HCT116 (cell line): ENCODE results near the gene NIT2.

ENCODE experiments used
- POLR2A ChIP-seq: IDR thresholded peaks from 2 replicates; pipeline ENCODE4 v1.7.0; 2011; ENCODE audit warnings: borderline replicate concordance; ENCODE audit not compliant: insufficient read depth, insufficient read length; ENCODE audit errors: extremely low read depth
- POLR2AphosphoS5 ChIP-seq: IDR thresholded peaks from 2 replicates; pipeline ENCODE4 v1.6.1; 2011; ENCODE audit warnings: mild to moderate bottlenecking, low read depth, low read length, moderate library complexity
- TF ChIP-seq, protein P1 (sequence below): IDR thresholded peaks from 2 replicates; pipeline ENCODE4 v1.6.1; 2012; ENCODE audit warnings: low read depth

DNA sequence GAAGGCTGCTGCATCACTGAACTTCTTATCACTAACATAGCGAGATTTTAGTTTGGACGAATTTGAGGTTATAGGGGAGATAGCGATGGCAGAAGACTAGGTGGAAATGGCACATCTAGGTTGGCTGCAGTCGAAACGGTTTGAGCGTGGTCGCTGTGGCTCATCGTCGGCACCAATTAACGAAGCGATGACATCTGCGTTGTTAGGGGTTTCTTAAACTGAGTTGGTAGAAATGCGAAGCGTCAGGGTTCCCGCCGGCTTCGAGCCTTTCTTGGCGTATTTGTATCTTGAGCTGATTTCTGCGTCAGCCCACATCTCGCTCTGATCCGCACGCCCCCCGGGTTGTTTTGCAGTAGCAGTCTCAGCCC is 67.1 kb downstream of the NIT2 start:
- TF ChIP-seq, protein P1, sequence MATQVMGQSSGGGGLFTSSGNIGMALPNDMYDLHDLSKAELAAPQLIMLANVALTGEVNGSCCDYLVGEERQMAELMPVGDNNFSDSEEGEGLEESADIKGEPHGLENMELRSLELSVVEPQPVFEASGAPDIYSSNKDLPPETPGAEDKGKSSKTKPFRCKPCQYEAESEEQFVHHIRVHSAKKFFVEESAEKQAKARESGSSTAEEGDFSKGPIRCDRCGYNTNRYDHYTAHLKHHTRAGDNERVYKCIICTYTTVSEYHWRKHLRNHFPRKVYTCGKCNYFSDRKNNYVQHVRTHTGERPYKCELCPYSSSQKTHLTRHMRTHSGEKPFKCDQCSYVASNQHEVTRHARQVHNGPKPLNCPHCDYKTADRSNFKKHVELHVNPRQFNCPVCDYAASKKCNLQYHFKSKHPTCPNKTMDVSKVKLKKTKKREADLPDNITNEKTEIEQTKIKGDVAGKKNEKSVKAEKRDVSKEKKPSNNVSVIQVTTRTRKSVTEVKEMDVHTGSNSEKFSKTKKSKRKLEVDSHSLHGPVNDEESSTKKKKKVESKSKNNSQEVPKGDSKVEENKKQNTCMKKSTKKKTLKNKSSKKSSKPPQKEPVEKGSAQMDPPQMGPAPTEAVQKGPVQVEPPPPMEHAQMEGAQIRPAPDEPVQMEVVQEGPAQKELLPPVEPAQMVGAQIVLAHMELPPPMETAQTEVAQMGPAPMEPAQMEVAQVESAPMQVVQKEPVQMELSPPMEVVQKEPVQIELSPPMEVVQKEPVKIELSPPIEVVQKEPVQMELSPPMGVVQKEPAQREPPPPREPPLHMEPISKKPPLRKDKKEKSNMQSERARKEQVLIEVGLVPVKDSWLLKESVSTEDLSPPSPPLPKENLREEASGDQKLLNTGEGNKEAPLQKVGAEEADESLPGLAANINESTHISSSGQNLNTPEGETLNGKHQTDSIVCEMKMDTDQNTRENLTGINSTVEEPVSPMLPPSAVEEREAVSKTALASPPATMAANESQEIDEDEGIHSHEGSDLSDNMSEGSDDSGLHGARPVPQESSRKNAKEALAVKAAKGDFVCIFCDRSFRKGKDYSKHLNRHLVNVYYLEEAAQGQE = no peak
- TF ChIP-seq POLR2AphosphoS5 (no peak), POLR2A (no peak)
